GM12878 (cell line): ENCODE results near the gene PSMD14. TPM values are rescaled to one million over a fixed set of nuclear protein-coding genes. Genes with fewer than 3 reads are reported as not detected.

Experiments used
- ATAC-seq: fragments of 200-7000 bp; cut with Tn5 transposase; 3 replicates; pipeline ENCODE4 v1.9.1; 2020; ENCODE audit warnings: mild to moderate bottlenecking, moderate library complexity
- BruUV-seq: library from RNA; stranded (reverse); fragments of 400-500 nt; replicated peaks from 2 replicates; lab custom pipeline; 2021; lab: Mats Ljungman, UMichigan
- CTCF ChIA-PET: fragments of 300-600 bp; sonication (Branson Sonifier 250); formaldehyde crosslinking; extraction: SDS; loops from one replicate; lab custom pipeline; 2021; ENCODE audit warnings: inconsistent platforms; lab: Yijun Ruan, JAX
- POLR2A ChIA-PET: fragments of 350-600 bp; formaldehyde crosslinking; extraction: SDS; loops from one replicate; lab custom pipeline; 2021; ENCODE audit warnings: inconsistent platforms; lab: Charles Lee
- RAD21 ChIA-PET: fragments of 300-600 bp; sonication (Branson Sonifier 250); formaldehyde crosslinking; loops from one replicate; lab custom pipeline; 2023; ENCODE audit warnings: antibody characterized with exemption; ENCODE audit not compliant: unreplicated experiment; lab: Charles Lee
- SMC1A ChIA-PET: fragments of 300-600 bp; sonication (Branson Sonifier 250); formaldehyde crosslinking; loops from one replicate; lab custom pipeline; 2023; ENCODE audit not compliant: unreplicated experiment, uncharacterized antibody; lab: Charles Lee
- DNase-seq: peaks from one replicate; pipeline ENCODE4 v3.0.0-alpha.2; 2011; ENCODE audit warnings: low read depth, low spot score
- FAIRE-seq: peaks from 3 replicates; lab custom pipeline; 2011; peaks lifted over from hg19 to GRCh38; lab: Jason Lieb, UNC
- H2AFZ ChIP-seq: 2 replicates; pipeline ENCODE4 v1.6.0; 2011; ENCODE audit warnings: low read depth, low read length, control low read depth; ENCODE audit not compliant: control insufficient read depth
- H3K27ac ChIP-seq: 2 replicates; pipeline ENCODE4 v1.5.1; 2011; ENCODE audit warnings: control low read depth; ENCODE audit not compliant: control insufficient read depth, insufficient read depth
- H3K27me3 ChIP-seq, 2 experiments: replicated peaks in 1 of 2; 2 replicates each; pipeline versions ENCODE4 v1.6.0 to v1.6.1; 2011; ENCODE audit warnings: low read length in 1 of 2; ENCODE audit not compliant: control insufficient read depth in 2 of 2, insufficient read depth in 2 of 2
- H3K36me3 ChIP-seq, 2 experiments: 2 replicates each; pipeline ENCODE4 v1.5.1; 2011; ENCODE audit warnings: low read length in 1 of 2; ENCODE audit not compliant: control insufficient read depth in 2 of 2, insufficient read depth in 2 of 2
- H3K4me1 ChIP-seq: 2 replicates; pipeline ENCODE4 v1.6.1; 2011; ENCODE audit warnings: mild to moderate bottlenecking, low read length, moderate library complexity, mixed read lengths; ENCODE audit not compliant: control insufficient read depth, insufficient read depth
- H3K4me2 ChIP-seq: 2 replicates; pipeline ENCODE4 v1.6.0; 2011; ENCODE audit warnings: control low read depth; ENCODE audit not compliant: control insufficient read depth, insufficient read depth
- H3K4me3 ChIP-seq: fragments of 200-600 bp; sonication (generic); 2 replicates; pipeline ENCODE4 v1.5.1; 2016
- H3K79me2 ChIP-seq: 2 replicates; pipeline ENCODE4 v1.6.0; 2011; ENCODE audit warnings: low read length; ENCODE audit not compliant: control insufficient read depth, insufficient read depth
- H3K9ac ChIP-seq: 2 replicates; pipeline ENCODE4 v1.8.0; 2011; ENCODE audit warnings: low read length, control low read depth, mixed read lengths; ENCODE audit not compliant: control insufficient read depth, insufficient read depth
- H3K9me3 ChIP-seq: replicated peaks from 3 replicates; pipeline ENCODE4 v1.5.1; 2011; ENCODE audit warnings: mild to moderate bottlenecking, low read length; ENCODE audit not compliant: control insufficient read depth, insufficient read depth
- H4K20me1 ChIP-seq: 2 replicates; pipeline ENCODE4 v1.6.0; 2011; ENCODE audit not compliant: control insufficient read depth, insufficient read depth
- CREB1 ChIP-seq: IDR thresholded peaks from 2 replicates; pipeline ENCODE4 v1.6.1; 2012; ENCODE audit warnings: low read depth, mild to moderate bottlenecking, inconsistent platforms
- IRF3 ChIP-seq: fragments of 450-650 bp; IDR thresholded peaks from 2 replicates; pipeline ENCODE4 v1.6.1; 2014; ENCODE audit warnings: mild to moderate bottlenecking
- MEF2A ChIP-seq: IDR thresholded peaks from 2 replicates; pipeline ENCODE4 v1.6.1; 2011; ENCODE audit warnings: low read depth, mild to moderate bottlenecking, low read length, moderate library complexity; ENCODE audit not compliant: insufficient read depth
- PBX3 ChIP-seq: IDR thresholded peaks from 2 replicates; pipeline ENCODE4 v1.6.1; 2011; ENCODE audit warnings: mild to moderate bottlenecking, low read depth, low read length, moderate library complexity; ENCODE audit not compliant: insufficient replicate concordance
- REST ChIP-seq: IDR thresholded peaks from 2 replicates; pipeline ENCODE4 v1.6.1; 2012; ENCODE audit warnings: mild to moderate bottlenecking, low read depth, low read length
- SIX5 ChIP-seq: IDR thresholded peaks from 2 replicates; pipeline ENCODE4 v1.6.1; 2011; ENCODE audit warnings: mild to moderate bottlenecking, low read depth, low read length, moderate library complexity; ENCODE audit not compliant: severe bottlenecking
- WGBS: methylation state at CpG from one replicate; pipeline ENCODE4 v1.1.6; 2016; ENCODE audit warnings: low lambda C conversion rate; ENCODE audit not compliant: insufficient replicate concordance, insufficient coverage; ENCODE audit errors: missing lambda C conversion rate; 5-methylcytosine and 5-hydroxymethylcytosine counted together
- in situ Hi-C: fragments of 300-500 bp; cut with MboI; formaldehyde crosslinking; loops from 9 replicates; pipeline ENCODE4 v1.14.3; 2018; ENCODE audit warnings: mixed read lengths
- intact Hi-C: fragments of 100-400 bp; cut with micrococcal nuclease; formaldehyde crosslinking; loops from one replicate; pipeline ENCODE4 v1.14.2; 2022; ENCODE audit not compliant: unreplicated experiment
- polyA plus RNA-seq, 11 experiments: library from polyadenylated mRNA; depleted of rRNA in 4 of 11; unstranded in 6 of 11; stranded (reverse) in 5 of 11; fragments of >200 nt; fragmentation: Nextera tagmentation in 4 of 11; fragmentation: Illumina TruSeq in 1 of 11; extraction: Ambion mirVana in 4 of 11; extraction: Trizol in 1 of 11; gene quantifications; 1 replicate in 1 of 11; 2 replicates in 10 of 11; pipeline versions ENCODE4 v1.2.1 to v1.2.3, GENCODE V29; 2011 to 2016; ENCODE audit warnings: inconsistent platforms in 2 of 11, missing spikeins in 2 of 11, low read depth in 1 of 11
- total RNA-seq, 4 experiments: library from RNA; depleted of rRNA in 3 of 4; stranded (reverse); fragments of >200 nt in 3 of 4; fragmentation: Illumina TruSeq in 1 of 4; extraction: Trizol in 1 of 4; gene quantifications; 2 replicates each; pipeline versions ENCODE4 v1.2.1 to v1.2.3, GENCODE V29; 2013 to 2021

Gene PSMD14
- total and polyA plus RNA-seq, 10 of the 15 experiments (the other 5 are each of a cell fraction or from before 2014, with no cell fraction given) = 70.5 to 253 (median 127) TPM

- WGBS = 100% methylated on average over 4 of the region's 4 CpGs
- ChIA-PET CTCF (interaction anchor here (1.0 to 1.7 kb wide), 2 partner anchors 13 to 32 kb away, joined by 3 to 5 read pairs; no protein-coding TSS in a partner anchor), SMC1A (interaction anchor here (0.6 to 2.7 kb wide), 6 partner anchors 8 to 319 kb away, joined by 3 to 13 read pairs (median 4); no protein-coding TSS in a partner anchor), POLR2A (interaction anchor here (0.9 kb wide), 2 partner anchors 13 to 59 kb away, joined by 4 read pairs; no protein-coding TSS in a partner anchor)
- H3K9me3 ChIP-seq = no peaks in the 10 kb centered on the region
- H4K20me1 ChIP-seq = no peaks in the 10 kb centered on the region
- H3K4me3 ChIP-seq = no peak overlapping the region
- H3K9ac ChIP-seq = no peak overlapping the region
- TF ChIP-seq CREB1 (no peak), SIX5 (no peak), PBX3 (no peak), IRF3 (no peak), MEF2A (no peak), REST (no peak)
- TF ChIP-seq, all 136 proteins: peak for 0
- ATAC-seq (no peak), FAIRE-seq (no peak), DNase-seq (no peak)
- in situ Hi-C loops (loop anchor here (25.0 kb wide), 1 partner anchor 930 kb away; the partner anchor contains the start of gene IFIH1), intact Hi-C loops (loop anchor here (10.0 kb wide), 2 partner anchors 218 to 932 kb away; partner anchors contain the start of genes IFIH1 and TANK)
- H2AFZ ChIP-seq = no peak overlapping the region
- H3K79me2 ChIP-seq = no peaks in the 10 kb centered on the region
- peaks cover 22% of the 10 kb centered on the region for H3K4me1 ChIP-seq
- BruUV-seq = no TSS peak
- RAD21 ChIA-PET = interaction anchor here (0.8 to 0.9 kb wide), 2 partner anchors 11 to 319 kb away, joined by 3 read pairs; no protein-coding TSS in a partner anchor
- H3K27ac ChIP-seq = no peak overlapping the region
- no peaks in the 10 kb centered on the region for H3K27me3 ChIP-seq
- no peak overlapping the region for H3K4me2 ChIP-seq
- no peaks in the 10 kb centered on the region; a peak in 2 of 4 replicates for H3K36me3 ChIP-seq
Observed at GRCh38 chr2:161382747-161383146, 74.5 kb downstream of the PSMD14 start.
